ENCODE data around the gene SMURF1.

Gene SMURF1

GRCh38 chr7:99000904-99001465, 142.9 kb downstream of the SMURF1 start:
- DNase-seq (ENCODE audit: insufficient read length, low spot score) (no peak), FAIRE-seq (no peak)
- TF ChIP-seq CTCF (IDR thresholded peaks at IDR 0.05; ENCODE audit: insufficient read depth, missing control alignments), result no peak

GRCh38 chr7:99000196-99000903, 143.6 kb downstream of the SMURF1 start:
- no peak for DNase-seq (ENCODE audit: insufficient read length, low spot score)
- no peak for TF ChIP-seq CTCF (IDR thresholded peaks at IDR 0.05; ENCODE audit: insufficient read depth, missing control alignments)
- FAIRE-seq, result no peak

GRCh38 chr7:98998821-98999725, 144.8 kb downstream of the SMURF1 start:
- DNase-seq (ENCODE audit: insufficient read length, low spot score) (no peak), FAIRE-seq (no peak)
- TF ChIP-seq CTCF (IDR thresholded peaks at IDR 0.05; ENCODE audit: insufficient read depth, missing control alignments), result no peak

GRCh38 chr7:98997846-98998245, 146.1 kb downstream of the SMURF1 start:
- no peak for TF ChIP-seq CTCF (IDR thresholded peaks at IDR 0.05; ENCODE audit: insufficient read depth, missing control alignments)
- no peak for FAIRE-seq
- no peak for DNase-seq (ENCODE audit: insufficient read length, low spot score)

GRCh38 chr7:98996150-98996552, 147.8 kb downstream of the SMURF1 start:
- FAIRE-seq (no peak), DNase-seq (ENCODE audit: insufficient read length, low spot score) (no peak)
- TF ChIP-seq CTCF (IDR thresholded peaks at IDR 0.05; ENCODE audit: insufficient read depth, missing control alignments), result no peak

- no peak for TF ChIP-seq CTCF (IDR thresholded peaks at IDR 0.05; ENCODE audit: insufficient read depth, missing control alignments)
- DNase-seq (ENCODE audit: insufficient read length, low spot score), result no peak
- no peak for FAIRE-seq
Measured at GRCh38 chr7:98995523-98996149, 148.3 kb downstream of the SMURF1 start.
